IMR-90 (cell line): Measurements from ENCODE around the gene ARL8B.

Experiments used
- BHLHE40 ChIP-seq: fragments of 150-350 bp; IDR thresholded peaks from 2 replicates; pipeline ENCODE4 v1.6.1; 2016; ENCODE audit warnings: mild to moderate bottlenecking, low read depth, low read length
- CEBPB ChIP-seq: IDR thresholded peaks from 2 replicates; pipeline ENCODE4 v1.6.1; 2012; ENCODE audit warnings: low read depth, low read length, improper control_type of control experiment
- CTCF ChIP-seq: conservative IDR thresholded peaks from 2 replicates; pipeline ENCODE4 v1.5.1; 2012; ENCODE audit warnings: mild to moderate bottlenecking, low read depth, low read length, improper control_type of control experiment
- FOS ChIP-seq: fragments of 150-350 bp; IDR thresholded peaks from 2 replicates; pipeline ENCODE4 v1.6.1; 2016; ENCODE audit warnings: low read depth, low read length
- MAFK ChIP-seq: IDR thresholded peaks from 2 replicates; pipeline ENCODE4 v1.6.1; 2012; ENCODE audit warnings: low read depth, low read length, improper control_type of control experiment
- MAZ ChIP-seq: IDR thresholded peaks from 2 replicates; pipeline ENCODE4 v1.6.1; 2012; ENCODE audit warnings: low read depth, mild to moderate bottlenecking, low read length, improper control_type of control experiment, moderate library complexity, borderline replicate concordance
- MXI1 ChIP-seq: IDR thresholded peaks from 2 replicates; pipeline ENCODE4 v1.6.1; 2012; ENCODE audit warnings: low read depth, mild to moderate bottlenecking, low read length, moderate library complexity, borderline replicate concordance
- POLR2A ChIP-seq: IDR thresholded peaks from 2 replicates; pipeline ENCODE4 v1.6.1; 2012; ENCODE audit warnings: mild to moderate bottlenecking, low read depth, low read length
- RAD21 ChIP-seq: IDR thresholded peaks from 2 replicates; pipeline ENCODE4 v1.6.1; 2012; ENCODE audit warnings: low read length, improper control_type of control experiment
- USF2 ChIP-seq: fragments of 150-350 bp; IDR thresholded peaks from 2 replicates; pipeline ENCODE4 v1.6.1; 2017; ENCODE audit warnings: mild to moderate bottlenecking, antibody characterized with exemption, low read length, low read depth

- no peak for TF ChIP-seq CTCF
- TF ChIP-seq POLR2A: no peak
- TF ChIP-seq FOS: no peak
- no peak for TF ChIP-seq MAZ
- TF ChIP-seq USF2: no peak
- TF ChIP-seq MXI1: no peak
- no peak for TF ChIP-seq RAD21
- no peak for TF ChIP-seq BHLHE40
- no peak for TF ChIP-seq MAFK
- no peak for TF ChIP-seq CEBPB
Measured at GRCh38 chr3:5192571-5193365, 70.7 kb downstream of the ARL8B start.
